GM18951 (cell line): ENCODE data around the gene CATSPER1.
A peak's percentile ranks its signal among the peaks of the same experiment; 100 is the strongest.

Source experiments
- POLR2A ChIP-seq: IDR thresholded peaks from 4 replicates; pipeline ENCODE4 v1.6.1; 2011; ENCODE audit warnings: mild to moderate bottlenecking; ENCODE audit not compliant: insufficient read length, insufficient read depth; ENCODE audit errors: extremely low read depth
- in situ Hi-C: fragments of 300-500 bp; cut with MboI; formaldehyde crosslinking; loops from one replicate; pipeline ENCODE4 v1.12.0; 2022; ENCODE audit warnings: low sequenced_read_pairs, mixed read lengths, inconsistent platforms; ENCODE audit not compliant: unreplicated experiment

The CATSPER1 gene

DNA sequence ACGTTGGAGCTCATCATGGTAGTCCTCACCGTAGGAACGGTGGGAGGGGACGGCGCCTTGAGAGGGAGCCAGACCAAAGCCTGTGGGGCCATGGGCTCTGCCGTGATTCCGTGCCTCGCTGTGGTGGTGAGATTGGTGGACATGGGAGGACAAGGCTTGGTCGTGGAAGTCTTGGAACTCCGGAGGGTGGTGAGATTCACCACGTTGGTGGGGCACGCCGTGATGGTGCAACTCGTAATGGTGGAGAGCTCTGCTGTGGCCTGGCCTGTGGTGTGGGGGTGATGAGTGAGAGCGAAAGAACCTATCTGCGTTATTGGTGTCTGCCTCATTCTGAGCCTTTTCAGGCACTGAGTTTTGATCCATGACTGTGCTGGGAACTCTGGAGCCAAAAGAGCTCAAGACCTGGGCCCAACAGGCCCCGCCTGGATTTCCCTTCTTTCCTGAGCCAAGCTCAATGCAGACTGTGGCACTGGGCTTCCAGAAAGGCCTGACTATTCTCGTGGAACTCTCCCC, at the start of gene CATSPER1:
CATSPER1 (minus strand) TSS at position 463 of the 513 bp plus-strand sequence; CDS start at position 363, 100 bp downstream.
- no peak for TF ChIP-seq POLR2A
- in situ Hi-C loops, result no loop called here

DNA sequence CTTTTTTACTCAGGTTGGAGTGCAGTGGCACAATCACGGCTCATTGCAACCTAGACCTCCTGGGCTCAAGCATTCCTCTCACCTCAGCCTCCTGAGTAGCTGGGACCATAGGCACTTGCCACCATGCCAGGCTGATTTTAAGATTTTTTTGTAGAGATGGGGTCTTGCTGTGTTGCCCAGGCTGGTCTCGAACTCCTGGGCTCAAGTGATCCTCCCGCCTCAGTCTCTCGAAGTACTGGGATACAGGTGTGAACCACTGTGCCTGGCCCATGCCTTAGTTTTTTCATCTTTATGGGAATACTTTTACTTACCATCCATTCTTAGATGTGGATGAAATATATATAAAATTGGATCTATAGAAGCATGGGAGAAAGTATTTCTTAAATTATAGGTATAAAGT, 49.0 kb upstream of the CATSPER1 start:
- in situ Hi-C loops, result no loop called here
- TF ChIP-seq POLR2A, result no peak

GRCh38 chr11:66073669-66074068, 47.4 kb upstream of the CATSPER1 start:
- TF ChIP-seq POLR2A, result no peak
- in situ Hi-C loops, result no loop called here

DNA sequence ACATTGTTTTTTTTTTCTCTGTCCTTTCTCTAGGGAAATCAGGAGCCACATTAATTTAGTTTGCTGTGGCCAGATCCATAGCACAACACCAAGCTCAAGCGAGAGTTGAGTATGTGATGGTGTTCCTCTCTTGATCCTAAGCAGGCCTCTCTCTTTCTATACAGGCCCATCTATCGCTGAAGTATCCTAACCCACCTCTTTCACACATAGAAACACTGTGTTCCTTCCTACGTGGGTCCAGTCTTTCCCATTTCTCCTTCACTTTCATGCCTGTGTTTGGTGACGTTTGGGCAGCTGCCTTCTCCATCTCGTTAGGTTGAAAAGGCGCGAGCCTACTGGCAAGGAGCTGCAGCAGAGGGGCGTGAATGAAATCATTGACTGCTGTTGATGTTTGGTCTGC, 46.2 kb upstream of the CATSPER1 start:
- no peak for TF ChIP-seq POLR2A
- in situ Hi-C loops, result no loop called here

DNA sequence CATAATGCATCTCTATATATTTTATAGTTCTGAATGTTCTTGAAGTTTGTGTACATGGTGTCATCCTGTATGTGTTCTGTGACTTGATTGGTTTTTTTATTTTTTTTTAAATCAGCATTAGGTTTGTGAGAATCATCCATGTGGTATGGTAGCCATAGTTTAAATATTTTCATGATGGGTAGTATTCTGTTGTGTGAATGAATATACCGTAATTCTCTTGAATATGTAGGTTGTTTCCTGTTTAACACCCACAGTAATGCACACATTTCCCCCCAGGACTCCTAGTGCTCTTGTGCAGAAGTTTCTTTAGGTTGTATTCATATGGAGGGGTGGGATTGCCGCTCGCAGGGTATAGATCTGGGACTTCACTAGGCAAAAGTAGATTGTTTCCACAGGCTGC, 45.8 kb upstream of the CATSPER1 start:
- TF ChIP-seq POLR2A, result no peak
- in situ Hi-C loops, result no loop called here

DNA sequence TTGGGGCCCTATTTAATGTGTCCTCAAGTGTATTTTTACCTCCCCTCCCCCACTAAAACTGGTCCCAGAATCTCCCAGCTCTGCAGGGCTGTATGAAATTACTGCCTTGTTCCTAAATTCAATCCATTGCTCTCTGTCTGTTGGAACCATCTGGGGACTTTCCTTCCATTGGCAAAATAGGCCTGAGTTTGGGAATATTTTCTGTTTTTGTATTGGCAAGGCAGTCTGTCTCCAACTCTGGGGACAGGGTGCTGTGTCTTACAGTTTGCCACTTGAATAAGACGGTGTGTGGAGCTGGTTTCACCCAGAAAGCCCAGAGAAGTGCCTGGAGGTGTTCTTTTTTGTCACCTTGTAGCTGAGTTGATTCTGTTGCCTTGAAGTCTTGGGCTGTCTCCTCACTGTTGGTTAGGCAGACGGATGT, 45.1 kb upstream of the CATSPER1 start:
- no peak for TF ChIP-seq POLR2A
- in situ Hi-C loops, result no loop called here

GRCh38 chr11:66070604-66071380, 44.5 kb upstream of the CATSPER1 start:
- in situ Hi-C loops, result no loop called here
- TF ChIP-seq POLR2A, result no peak

DNA sequence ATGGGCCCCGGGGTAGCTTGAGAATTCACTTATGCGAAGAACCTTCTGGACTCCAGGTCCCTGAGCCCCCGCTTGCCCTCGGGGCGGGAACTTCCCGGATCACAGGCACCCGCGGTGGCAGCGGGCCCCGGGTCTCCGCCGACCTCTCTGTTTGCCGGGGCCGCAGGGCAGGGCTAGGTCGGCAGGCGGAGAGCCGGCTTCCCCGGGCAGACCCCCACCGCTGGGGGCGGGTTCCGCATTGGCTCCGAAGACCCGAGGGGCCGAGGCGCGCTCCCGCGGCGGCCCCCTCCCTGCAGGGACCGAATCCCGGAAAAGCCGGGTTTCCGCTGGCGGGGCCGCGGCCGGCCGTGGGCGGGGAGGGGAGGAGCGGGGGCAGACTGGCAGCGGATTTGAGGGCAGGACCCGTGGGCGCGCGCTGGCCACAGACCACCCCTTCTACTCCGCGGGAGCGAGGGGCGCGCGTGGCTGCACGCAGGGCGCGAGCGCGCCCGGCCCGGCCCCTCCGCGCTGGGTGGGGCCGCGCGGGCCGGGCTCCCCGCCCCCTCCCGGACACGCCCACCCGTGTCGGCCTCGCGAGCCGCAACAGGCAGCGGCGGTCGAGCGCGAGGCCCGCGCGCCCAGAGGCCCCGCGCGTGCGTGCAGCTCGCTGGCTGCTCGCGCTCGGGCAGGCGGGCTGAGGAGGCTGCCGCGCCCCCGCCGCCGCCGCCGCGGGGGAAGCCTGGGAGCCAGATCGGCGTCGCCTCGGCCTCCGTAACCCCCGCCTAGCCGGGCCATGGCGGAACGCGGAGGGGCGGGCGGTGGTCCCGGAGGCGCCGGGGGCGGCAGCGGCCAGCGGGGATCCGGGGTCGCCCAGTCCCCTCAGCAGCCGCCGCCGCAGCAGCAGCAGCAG, 43.7 kb upstream of the CATSPER1 start, which contains the start of gene PACS1:
PACS1 (plus strand) TSS at position 558 of the 889 bp plus-strand sequence; CDS start at position 773, 215 bp downstream.
- TF ChIP-seq POLR2A, result peak; percentile 75
- in situ Hi-C loops, result no loop called here

GRCh38 chr11:66068923-66069714, 42.8 kb upstream of the CATSPER1 start:
- in situ Hi-C loops, result no loop called here
- TF ChIP-seq POLR2A, result no peak

DNA sequence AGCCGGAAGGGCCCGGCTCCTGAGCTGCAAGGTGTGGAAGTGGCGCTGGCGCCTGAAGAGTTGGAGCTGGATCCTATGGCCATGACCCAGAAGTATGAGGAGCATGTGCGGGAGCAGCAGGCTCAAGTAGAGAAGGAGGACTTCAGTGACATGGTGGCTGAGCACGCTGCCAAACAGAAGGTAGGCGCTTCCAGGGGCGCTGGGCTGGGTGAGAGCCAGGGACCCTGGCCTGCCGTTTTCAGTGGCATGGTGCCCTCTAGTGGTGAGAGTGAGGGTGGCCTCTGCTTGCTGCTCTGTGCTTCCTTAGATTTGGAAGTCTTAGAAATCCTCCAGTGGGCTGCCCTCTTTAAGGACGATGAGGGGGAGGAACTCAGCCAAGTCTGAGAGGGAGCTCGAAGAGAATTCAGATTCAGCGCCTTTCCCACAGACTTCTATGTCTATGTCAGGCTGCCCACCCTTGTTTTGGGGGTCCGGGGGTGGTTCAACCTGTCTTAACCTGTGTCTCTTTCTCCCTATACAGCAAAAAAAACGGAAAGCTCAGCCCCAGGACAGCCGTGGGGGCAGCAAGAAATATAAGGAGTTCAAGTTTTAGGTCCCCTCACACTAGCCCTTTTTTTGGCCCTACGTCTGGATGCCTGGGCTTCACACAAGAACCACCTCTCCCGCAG, 42.0 kb upstream of the CATSPER1 start:
- no peak for TF ChIP-seq POLR2A
- in situ Hi-C loops, result no loop called here

DNA sequence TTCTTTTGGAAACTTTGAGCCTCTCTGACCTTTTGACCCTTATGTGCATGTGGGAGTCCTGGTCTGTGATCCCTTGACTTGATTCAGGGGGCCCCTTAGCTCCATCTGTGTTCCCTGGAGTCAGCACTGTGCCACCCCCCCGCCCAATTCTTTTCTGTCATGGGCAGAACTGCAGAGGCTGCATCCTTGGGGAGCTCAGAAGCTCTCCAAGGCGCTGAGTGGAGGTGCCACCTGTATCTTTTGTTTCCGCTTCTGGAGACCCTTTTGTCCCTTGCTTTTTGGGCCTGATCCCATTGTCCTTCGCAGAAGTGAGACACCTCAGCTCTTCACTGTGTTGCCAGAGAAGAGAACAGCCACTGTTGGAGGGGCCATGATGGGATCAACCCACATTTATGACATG, 41.4 kb upstream of the CATSPER1 start:
- in situ Hi-C loops, result no loop called here
- no peak for TF ChIP-seq POLR2A

GRCh38 chr11:66066751-66067150, 40.5 kb upstream of the CATSPER1 start:
- no peak for TF ChIP-seq POLR2A
- in situ Hi-C loops, result no loop called here
